Nephron (organoid): Measurements from ENCODE around the gene SLC6A13.

Source experiments
- H3K27ac Mint-ChIP-seq, 3 experiments: 2 replicates each; pipeline ENCODE4 v1.8.0; 2020; ENCODE audit warnings: mixed read lengths in 3 of 3, mild to moderate bottlenecking in 2 of 3, moderate library complexity in 1 of 3
- H3K27me3 Mint-ChIP-seq: 2 replicates; pipeline ENCODE4 v1.8.0; 2021; ENCODE audit warnings: low read depth, mild to moderate bottlenecking, moderate library complexity, mixed read lengths
- H3K36me3 Mint-ChIP-seq: 2 replicates; pipeline ENCODE4 v1.8.0; 2020; ENCODE audit warnings: low read depth, mixed read lengths
- H3K4me1 Mint-ChIP-seq: 2 replicates; pipeline ENCODE4 v1.8.0; 2020; ENCODE audit warnings: mixed read lengths
- H3K4me3 Mint-ChIP-seq, 3 experiments: 2 replicates each; pipeline ENCODE4 v1.8.0; 2020; ENCODE audit warnings: mild to moderate bottlenecking in 3 of 3, mixed read lengths in 3 of 3, moderate library complexity in 2 of 3
- H3K9me3 Mint-ChIP-seq: 2 replicates; pipeline ENCODE4 v1.8.0; 2020; ENCODE audit warnings: mixed read lengths
- CTCF ChIP-seq, 3 experiments: fragments of 200-600 bp; sonication (generic); IDR thresholded peaks; one replicate each; pipeline ENCODE4 v1.5.0; 2021; ENCODE audit warnings: antibody characterized with exemption in 3 of 3; ENCODE audit not compliant: unreplicated experiment in 3 of 3

The SLC6A13 gene

GRCh38 chr12:278046-278445, 15.4 kb upstream of the SLC6A13 start:
- peaks cover 13% of the 10 kb centered on the region for H3K4me1 Mint-ChIP-seq
- no peak overlapping the region for H3K4me3 Mint-ChIP-seq
- no peaks in the 10 kb centered on the region for H3K9me3 Mint-ChIP-seq
- no peaks in the 10 kb centered on the region for H3K27me3 Mint-ChIP-seq
- no peak for TF ChIP-seq CTCF (IDR thresholded peaks at IDR 0.05; ENCODE audit: unreplicated experiment in 3 of 3)
- peaks cover 45% of the 10 kb centered on the region for H3K36me3 Mint-ChIP-seq
- H3K27ac Mint-ChIP-seq, result no peak overlapping the region

DNA sequence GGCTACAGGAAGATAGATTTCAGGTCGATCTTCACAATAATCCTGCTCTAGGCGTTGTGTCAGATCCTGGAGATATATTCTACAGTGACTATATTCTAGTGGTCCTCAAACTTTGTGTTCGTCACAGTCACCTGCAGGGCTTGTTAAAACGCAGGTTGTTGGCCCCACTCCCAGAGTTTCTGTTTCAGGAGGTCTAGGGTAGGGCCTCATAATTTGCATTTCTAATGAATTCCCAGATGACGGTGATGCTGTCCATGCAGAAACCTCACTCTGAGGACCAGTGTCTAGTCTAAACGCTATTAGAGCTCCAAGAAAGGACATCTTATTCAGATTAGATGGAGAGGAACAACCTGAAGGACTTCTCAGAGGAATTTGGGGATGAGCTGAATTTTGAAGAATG, 13.2 kb upstream of the SLC6A13 start:
- no peak overlapping the region for H3K27ac Mint-ChIP-seq
- no peak for TF ChIP-seq CTCF (IDR thresholded peaks at IDR 0.05; ENCODE audit: unreplicated experiment in 3 of 3)
- H3K27me3 Mint-ChIP-seq, result no peaks in the 10 kb centered on the region
- no peak overlapping the region for H3K4me3 Mint-ChIP-seq
- no peaks in the 10 kb centered on the region for H3K9me3 Mint-ChIP-seq
- H3K4me1 Mint-ChIP-seq, result peaks cover 30% of the 10 kb centered on the region
- peaks cover 36% of the 10 kb centered on the region for H3K36me3 Mint-ChIP-seq

- Mint-ChIP-seq H3K36me3 (peaks cover 12% of the 10 kb centered on the region), H3K27me3 (no peaks in the 10 kb centered on the region), H3K4me1 (peaks cover 50% of the 10 kb centered on the region), H3K27ac (peak overlapping the region; percentile 91 to 99 (median 97)), H3K4me3 (no peak overlapping the region), H3K9me3 (no peaks in the 10 kb centered on the region)
- TF ChIP-seq CTCF (IDR thresholded peaks at IDR 0.05; ENCODE audit: unreplicated experiment in 3 of 3), result no peak
Observed at GRCh38 chr12:273382-273781, 10.7 kb upstream of the SLC6A13 start.

DNA sequence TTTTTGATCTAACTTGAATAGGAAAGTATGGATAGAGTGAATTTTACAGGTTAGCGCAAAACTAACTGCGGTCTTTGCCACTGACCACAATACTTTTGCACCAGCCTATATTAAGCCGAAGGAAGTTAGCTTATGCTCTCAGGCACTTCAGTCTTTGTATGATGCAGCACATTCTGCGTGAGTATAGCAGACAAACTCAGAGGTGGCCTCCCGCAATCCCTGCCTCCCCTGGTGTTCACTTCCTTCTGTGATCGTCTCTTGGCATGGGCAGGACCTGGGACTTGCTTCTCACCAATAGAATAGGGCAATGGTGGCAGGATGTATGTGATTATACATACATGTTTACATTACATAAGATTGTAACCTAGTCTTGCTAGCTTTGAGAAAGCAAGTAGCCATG, 10.3 kb upstream of the SLC6A13 start:
- H3K27me3 Mint-ChIP-seq, result no peaks in the 10 kb centered on the region
- H3K36me3 Mint-ChIP-seq, result peaks cover 7% of the 10 kb centered on the region
- H3K4me3 Mint-ChIP-seq, result peak overlapping the region in 2 of 3 experiments; percentile 9 to 23
- H3K9me3 Mint-ChIP-seq, result no peaks in the 10 kb centered on the region
- no peak for TF ChIP-seq CTCF (IDR thresholded peaks at IDR 0.05; ENCODE audit: unreplicated experiment in 3 of 3)
- peak overlapping the region; percentile 91 to 99 (median 97) for H3K27ac Mint-ChIP-seq
- peaks cover 55% of the 10 kb centered on the region for H3K4me1 Mint-ChIP-seq

- peaks cover 66% of the 10 kb centered on the region for H3K4me1 Mint-ChIP-seq
- no peak for TF ChIP-seq CTCF (IDR thresholded peaks at IDR 0.05; ENCODE audit: unreplicated experiment in 3 of 3)
Observed at GRCh38 chr12:271161-271560, 8.5 kb upstream of the SLC6A13 start.

GRCh38 chr12:269191-269590, 6.6 kb upstream of the SLC6A13 start:
- Mint-ChIP-seq H3K27me3 (no peaks in the 10 kb centered on the region), H3K4me3 (peak overlapping the region in 2 of 3 experiments; percentile 6 to 41), H3K4me1 (peaks cover 74% of the 10 kb centered on the region), H3K36me3 (no peaks in the 10 kb centered on the region), H3K27ac (peak overlapping the region; percentile 93 to 96 (median 95)), H3K9me3 (no peaks in the 10 kb centered on the region)
- TF ChIP-seq CTCF (IDR thresholded peaks at IDR 0.05; ENCODE audit: unreplicated experiment in 3 of 3), result no peak

More at GRCh38 chr12:271161-271560, 8.5 kb upstream of the SLC6A13 start:
- peak overlapping the region in 2 of 3 experiments; percentile 15 to 50 for H3K4me3 Mint-ChIP-seq
- H3K9me3 Mint-ChIP-seq, result no peaks in the 10 kb centered on the region
- peak overlapping the region; percentile 91 to 99 (median 97) for H3K27ac Mint-ChIP-seq
- H3K27me3 Mint-ChIP-seq, result no peaks in the 10 kb centered on the region
- no peaks in the 10 kb centered on the region for H3K36me3 Mint-ChIP-seq
